DOHH2 (cell line): Measurements from ENCODE around the gene CFAP100.

Experiments
- H3F3A ChIP-seq: fragments of 200-600 bp; sonication (generic), shearing (Covaris generic); 2 replicates; pipeline ENCODE4 v1.6.0; 2016; ENCODE audit warnings: antibody characterized with exemption, mild to moderate bottlenecking; ENCODE audit not compliant: control insufficient read depth, insufficient read depth
- H3K27ac ChIP-seq: fragments of 200-600 bp; sonication (generic); 2 replicates; pipeline ENCODE4 v1.5.1; 2014; ENCODE audit warnings: low read depth, mild to moderate bottlenecking, low read length, moderate library complexity
- H3K27me3 ChIP-seq: fragments of 200-600 bp; sonication (generic); 2 replicates; pipeline ENCODE4 v1.6.1; 2014; ENCODE audit warnings: mild to moderate bottlenecking, low read length, mixed read lengths; ENCODE audit not compliant: control insufficient read depth
- H3K36me3 ChIP-seq: fragments of 200-600 bp; sonication (generic); 2 replicates; pipeline ENCODE4 v1.6.1; 2014; ENCODE audit warnings: mild to moderate bottlenecking, low read length, moderate library complexity, mixed read lengths; ENCODE audit not compliant: control insufficient read depth
- H3K4me1 ChIP-seq: fragments of 200-600 bp; sonication (generic); 2 replicates; pipeline ENCODE4 v1.6.1; 2014; ENCODE audit warnings: mild to moderate bottlenecking, low read length, mixed read lengths; ENCODE audit not compliant: control insufficient read depth
- H3K4me2 ChIP-seq: fragments of 200-600 bp; sonication (generic); 2 replicates; pipeline ENCODE4 v1.6.0; 2014; ENCODE audit warnings: mild to moderate bottlenecking, low read length, moderate library complexity
- H3K4me3 ChIP-seq: fragments of 200-600 bp; sonication (generic); 2 replicates; pipeline ENCODE4 v1.5.1; 2014; ENCODE audit warnings: mild to moderate bottlenecking, low read length, mixed read lengths
- H3K79me2 ChIP-seq: fragments of 200-600 bp; sonication (generic); 2 replicates; pipeline ENCODE4 v1.6.1; 2014; ENCODE audit warnings: mild to moderate bottlenecking, low read length, mixed read lengths; ENCODE audit not compliant: control insufficient read depth
- H3K9me2 ChIP-seq: fragments of 200-600 bp; sonication (generic); replicated peaks from 2 replicates; pipeline ENCODE4 v1.6.1; 2014; ENCODE audit warnings: mild to moderate bottlenecking, low read length, mixed read lengths; ENCODE audit not compliant: control insufficient read depth
- H3K9me3 ChIP-seq: fragments of 200-600 bp; sonication (generic); 2 replicates; pipeline ENCODE4 v1.6.1; 2014; ENCODE audit warnings: antibody characterized with exemption, low read length, mixed read lengths; ENCODE audit not compliant: control insufficient read depth, insufficient read depth
- H4K20me1 ChIP-seq: fragments of 200-600 bp; sonication (generic); 2 replicates; pipeline ENCODE4 v1.6.0; 2014; ENCODE audit warnings: low read depth, mild to moderate bottlenecking, antibody characterized with exemption, low read length, moderate library complexity; ENCODE audit not compliant: control insufficient read depth, insufficient read depth
- EZH2phosphoT487 ChIP-seq: fragments of 200-600 bp; sonication (generic); IDR thresholded peaks from 2 replicates; pipeline ENCODE4 v1.6.1; 2017; ENCODE audit warnings: borderline replicate concordance, mild to moderate bottlenecking, antibody characterized with exemption, low read length, moderate library complexity, mixed read lengths
- TF ChIP-seq, protein P1 (sequence below): fragments of 200-600 bp; sonication (generic); IDR thresholded peaks from one replicate; pipeline ENCODE4 v1.5.1; 2014; ENCODE audit warnings: antibody characterized with exemption, mild to moderate bottlenecking, low read depth, low read length; ENCODE audit not compliant: poor library complexity, severe bottlenecking

The CFAP100 gene

DNA sequence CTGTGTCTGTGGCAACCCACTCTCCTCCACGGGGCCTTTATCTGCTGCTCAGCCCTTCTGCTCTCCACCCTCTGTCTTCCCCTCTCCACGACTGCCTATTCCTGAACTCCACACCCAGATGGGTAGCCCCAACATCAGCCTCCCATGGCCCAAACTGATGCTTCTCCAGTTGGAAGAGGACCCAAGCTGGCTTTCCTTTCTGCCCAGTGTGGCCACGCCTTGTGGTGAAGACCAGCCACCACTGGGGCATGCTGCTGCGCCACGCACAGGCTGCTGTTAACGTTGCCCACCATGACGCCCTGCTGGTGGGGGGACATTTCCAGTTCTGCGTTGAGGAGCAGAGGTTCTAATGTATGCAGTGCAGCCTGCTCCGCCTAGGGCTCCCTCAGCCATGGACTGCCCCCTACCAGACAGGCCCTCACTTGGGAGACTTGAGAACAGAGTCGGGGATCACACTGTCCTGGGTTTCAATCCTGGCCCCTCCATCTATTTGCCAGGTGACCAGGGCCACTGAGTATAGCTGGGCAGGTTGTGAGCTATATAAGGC is 26.9 kb downstream of the CFAP100 start:
- Histone ChIP-seq H3K9me3 (peaks cover 8% of the 10 kb centered on the region; the same call in 1 of the 2 replicates), H3F3A (no peaks in the 10 kb centered on the region), H3K79me2 (no peaks in the 10 kb centered on the region), H3K9me2 (no peaks in the 10 kb centered on the region), H3K4me1 (no peaks in the 10 kb centered on the region), H3K27me3 (no peaks in the 10 kb centered on the region), H3K4me2 (no peak overlapping the region), H3K36me3 (no peaks in the 10 kb centered on the region), H3K27ac (no peak overlapping the region), H4K20me1 (no peaks in the 10 kb centered on the region), H3K4me3 (no peak overlapping the region)
- TF ChIP-seq EZH2phosphoT487, result no peak
- TF ChIP-seq, protein P1, sequence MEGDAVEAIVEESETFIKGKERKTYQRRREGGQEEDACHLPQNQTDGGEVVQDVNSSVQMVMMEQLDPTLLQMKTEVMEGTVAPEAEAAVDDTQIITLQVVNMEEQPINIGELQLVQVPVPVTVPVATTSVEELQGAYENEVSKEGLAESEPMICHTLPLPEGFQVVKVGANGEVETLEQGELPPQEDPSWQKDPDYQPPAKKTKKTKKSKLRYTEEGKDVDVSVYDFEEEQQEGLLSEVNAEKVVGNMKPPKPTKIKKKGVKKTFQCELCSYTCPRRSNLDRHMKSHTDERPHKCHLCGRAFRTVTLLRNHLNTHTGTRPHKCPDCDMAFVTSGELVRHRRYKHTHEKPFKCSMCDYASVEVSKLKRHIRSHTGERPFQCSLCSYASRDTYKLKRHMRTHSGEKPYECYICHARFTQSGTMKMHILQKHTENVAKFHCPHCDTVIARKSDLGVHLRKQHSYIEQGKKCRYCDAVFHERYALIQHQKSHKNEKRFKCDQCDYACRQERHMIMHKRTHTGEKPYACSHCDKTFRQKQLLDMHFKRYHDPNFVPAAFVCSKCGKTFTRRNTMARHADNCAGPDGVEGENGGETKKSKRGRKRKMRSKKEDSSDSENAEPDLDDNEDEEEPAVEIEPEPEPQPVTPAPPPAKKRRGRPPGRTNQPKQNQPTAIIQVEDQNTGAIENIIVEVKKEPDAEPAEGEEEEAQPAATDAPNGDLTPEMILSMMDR, result no peak

DNA sequence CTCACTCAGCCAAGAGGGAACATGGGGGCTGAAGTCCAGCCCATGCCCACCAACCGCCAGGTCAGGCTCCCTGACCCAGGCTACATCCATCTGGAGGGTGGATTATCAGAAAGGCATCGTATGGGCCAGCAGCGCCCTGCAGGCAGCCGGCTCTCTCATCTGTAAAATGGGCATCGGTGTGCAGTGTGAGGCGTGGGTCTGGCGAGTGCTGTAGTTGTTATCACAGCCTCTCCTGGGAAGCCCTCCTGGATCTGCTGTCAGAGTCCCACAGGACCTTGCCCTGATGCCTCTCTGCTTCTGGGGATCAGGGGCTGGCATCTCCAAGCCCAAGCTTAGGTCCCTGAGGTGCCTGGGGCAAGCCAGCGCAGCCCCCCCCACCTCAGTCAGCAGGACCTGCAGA is 27.4 kb downstream of the CFAP100 start:
- H3K27me3 ChIP-seq, result no peaks in the 10 kb centered on the region
- no peaks in the 10 kb centered on the region for H3K9me2 ChIP-seq
- no peaks in the 10 kb centered on the region for H4K20me1 ChIP-seq
- H3K4me3 ChIP-seq, result no peak overlapping the region
- no peaks in the 10 kb centered on the region for H3K36me3 ChIP-seq
- no peak overlapping the region for H3K4me2 ChIP-seq
- no peaks in the 10 kb centered on the region for H3K79me2 ChIP-seq
- H3K9me3 ChIP-seq, result peaks cover 8% of the 10 kb centered on the region; the same call in 1 of the 2 replicates
- no peak overlapping the region for H3K27ac ChIP-seq
- H3K4me1 ChIP-seq, result no peaks in the 10 kb centered on the region
- TF ChIP-seq, protein P1, result no peak
- H3F3A ChIP-seq, result no peaks in the 10 kb centered on the region

DNA sequence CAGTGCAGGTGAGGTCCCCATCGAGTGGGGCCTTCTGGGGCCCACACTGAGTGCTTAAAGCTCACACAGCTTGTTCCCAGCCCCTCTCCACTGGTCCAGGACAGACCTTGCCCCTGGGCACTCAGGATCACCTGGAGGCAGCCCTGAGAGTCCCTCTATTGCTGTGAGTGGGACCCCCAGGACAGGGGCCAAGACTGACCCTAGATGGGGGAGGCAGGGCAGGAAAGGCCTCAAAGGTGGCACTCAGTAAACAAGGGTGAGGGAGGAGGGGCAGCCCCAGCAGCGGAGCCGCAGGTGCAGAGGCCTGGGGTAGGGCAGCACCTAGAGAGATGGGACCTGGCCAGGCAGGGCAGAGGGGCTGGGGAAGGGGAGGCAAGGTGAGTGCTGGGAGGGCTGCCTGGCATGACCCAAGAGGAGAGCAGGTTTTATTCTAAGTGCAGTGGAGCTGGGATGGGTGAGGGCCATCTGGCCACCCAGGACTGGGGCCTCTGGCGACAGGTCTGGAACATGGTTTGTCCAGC is 27.9 kb downstream of the CFAP100 start:
- Histone ChIP-seq H3K4me1 (no peaks in the 10 kb centered on the region), H3K36me3 (no peaks in the 10 kb centered on the region), H3K4me3 (no peak overlapping the region), H3F3A (no peaks in the 10 kb centered on the region), H3K27me3 (no peaks in the 10 kb centered on the region), H3K9me2 (no peaks in the 10 kb centered on the region), H3K27ac (no peak overlapping the region), H3K9me3 (peaks cover 10% of the 10 kb centered on the region), H3K79me2 (no peaks in the 10 kb centered on the region), H3K4me2 (no peak overlapping the region), H4K20me1 (no peaks in the 10 kb centered on the region)
- no peak for TF ChIP-seq EZH2phosphoT487
- TF ChIP-seq, protein P1, result no peak
